Prostate gland (tissue), 2 donors: ENCODE results near the gene CCAR1.

Experiments used
- POLR2A ChIP-seq: fragments of 450-650 bp; IDR thresholded peaks from one replicate; pipeline ENCODE4 v1.6.1; 2016; ENCODE audit warnings: antibody characterized with exemption, mild to moderate bottlenecking
- TF ChIP-seq, protein P1 (sequence below), 4 experiments: fragments of 200-600 bp in 2 of 4; fragments of 450-650 bp in 2 of 4; sonication (generic) in 2 of 4; IDR thresholded peaks; 1 replicate in 3 of 4; 2 replicates in 1 of 4; pipeline ENCODE4 v1.5.1; 2016 to 2019; ENCODE audit warnings: antibody characterized with exemption in 4 of 4, mild to moderate bottlenecking in 2 of 4, moderate library complexity in 2 of 4

DNA sequence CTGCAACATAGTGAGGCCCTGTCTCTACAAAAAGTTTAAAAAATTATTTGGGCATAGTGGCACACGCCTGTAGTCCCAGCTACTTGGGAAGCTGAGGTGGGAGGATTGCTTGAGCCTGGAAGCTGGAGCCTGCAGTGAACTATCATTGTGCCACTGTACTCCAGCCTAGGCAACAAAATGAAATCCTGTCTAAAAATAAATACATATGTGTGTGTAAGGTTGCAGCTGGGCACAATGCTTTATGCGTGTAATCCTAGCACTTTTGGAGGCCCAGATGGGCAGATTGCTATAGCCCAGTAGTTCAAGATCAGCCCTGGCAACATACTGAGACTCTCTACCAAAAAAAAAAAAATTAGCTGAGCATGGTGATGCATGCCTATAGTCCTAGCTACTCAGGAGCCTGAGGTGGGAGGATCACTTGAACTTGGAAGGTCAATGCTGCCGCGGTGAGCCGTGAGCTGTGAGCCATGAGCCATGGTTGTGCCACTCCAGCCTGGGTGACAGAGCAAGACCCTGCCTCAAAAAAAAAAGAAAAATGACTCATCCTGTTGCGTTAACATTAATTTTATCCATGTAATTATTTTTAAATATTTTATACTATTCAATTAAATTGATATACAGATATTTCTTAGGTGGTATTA is 38.3 kb downstream of the CCAR1 start:
- TF ChIP-seq POLR2A, result no peak
- TF ChIP-seq, protein P1, sequence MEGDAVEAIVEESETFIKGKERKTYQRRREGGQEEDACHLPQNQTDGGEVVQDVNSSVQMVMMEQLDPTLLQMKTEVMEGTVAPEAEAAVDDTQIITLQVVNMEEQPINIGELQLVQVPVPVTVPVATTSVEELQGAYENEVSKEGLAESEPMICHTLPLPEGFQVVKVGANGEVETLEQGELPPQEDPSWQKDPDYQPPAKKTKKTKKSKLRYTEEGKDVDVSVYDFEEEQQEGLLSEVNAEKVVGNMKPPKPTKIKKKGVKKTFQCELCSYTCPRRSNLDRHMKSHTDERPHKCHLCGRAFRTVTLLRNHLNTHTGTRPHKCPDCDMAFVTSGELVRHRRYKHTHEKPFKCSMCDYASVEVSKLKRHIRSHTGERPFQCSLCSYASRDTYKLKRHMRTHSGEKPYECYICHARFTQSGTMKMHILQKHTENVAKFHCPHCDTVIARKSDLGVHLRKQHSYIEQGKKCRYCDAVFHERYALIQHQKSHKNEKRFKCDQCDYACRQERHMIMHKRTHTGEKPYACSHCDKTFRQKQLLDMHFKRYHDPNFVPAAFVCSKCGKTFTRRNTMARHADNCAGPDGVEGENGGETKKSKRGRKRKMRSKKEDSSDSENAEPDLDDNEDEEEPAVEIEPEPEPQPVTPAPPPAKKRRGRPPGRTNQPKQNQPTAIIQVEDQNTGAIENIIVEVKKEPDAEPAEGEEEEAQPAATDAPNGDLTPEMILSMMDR (IDR thresholded peaks at IDR 0.05), result no peak
